OCI-LY7 (cell line): ENCODE results near the gene LILRB1.

ENCODE experiments used
- EZH2phosphoT487 ChIP-seq: fragments of 200-600 bp; sonication (generic); IDR thresholded peaks from 2 replicates; pipeline ENCODE4 v1.6.1; 2018; ENCODE audit warnings: low read depth, borderline replicate concordance, mild to moderate bottlenecking, mixed run types, antibody characterized with exemption, low read length, moderate library complexity, mixed read lengths
- TF ChIP-seq, protein P1 (sequence below): fragments of 200-600 bp; sonication (generic); conservative IDR thresholded peaks from 2 replicates; pipeline ENCODE4 v1.5.1; 2014; ENCODE audit warnings: mild to moderate bottlenecking, antibody characterized with exemption, low read length, moderate library complexity, mixed read lengths

DNA sequence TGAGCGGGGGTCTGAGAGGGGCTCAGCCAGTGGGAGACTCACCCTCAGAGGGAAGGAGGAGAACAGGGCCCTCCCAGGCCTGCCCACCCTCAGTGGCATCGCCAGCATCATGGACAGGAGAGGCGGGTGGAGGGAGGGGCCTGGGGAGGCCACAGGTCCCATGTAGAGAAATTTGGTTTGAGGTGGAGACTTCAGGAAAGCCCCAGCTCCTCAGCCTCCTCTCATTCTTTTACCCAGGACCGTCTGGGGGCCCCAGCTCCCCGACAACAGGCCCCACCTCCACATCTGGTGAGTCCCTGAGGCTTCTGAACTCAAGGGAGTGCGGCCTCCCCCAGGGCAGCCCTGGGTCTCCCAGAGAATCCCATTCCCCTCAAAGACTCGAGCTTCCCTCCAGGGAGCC is 3.1 kb downstream of the LILRB1 start:
- TF ChIP-seq, protein P1, sequence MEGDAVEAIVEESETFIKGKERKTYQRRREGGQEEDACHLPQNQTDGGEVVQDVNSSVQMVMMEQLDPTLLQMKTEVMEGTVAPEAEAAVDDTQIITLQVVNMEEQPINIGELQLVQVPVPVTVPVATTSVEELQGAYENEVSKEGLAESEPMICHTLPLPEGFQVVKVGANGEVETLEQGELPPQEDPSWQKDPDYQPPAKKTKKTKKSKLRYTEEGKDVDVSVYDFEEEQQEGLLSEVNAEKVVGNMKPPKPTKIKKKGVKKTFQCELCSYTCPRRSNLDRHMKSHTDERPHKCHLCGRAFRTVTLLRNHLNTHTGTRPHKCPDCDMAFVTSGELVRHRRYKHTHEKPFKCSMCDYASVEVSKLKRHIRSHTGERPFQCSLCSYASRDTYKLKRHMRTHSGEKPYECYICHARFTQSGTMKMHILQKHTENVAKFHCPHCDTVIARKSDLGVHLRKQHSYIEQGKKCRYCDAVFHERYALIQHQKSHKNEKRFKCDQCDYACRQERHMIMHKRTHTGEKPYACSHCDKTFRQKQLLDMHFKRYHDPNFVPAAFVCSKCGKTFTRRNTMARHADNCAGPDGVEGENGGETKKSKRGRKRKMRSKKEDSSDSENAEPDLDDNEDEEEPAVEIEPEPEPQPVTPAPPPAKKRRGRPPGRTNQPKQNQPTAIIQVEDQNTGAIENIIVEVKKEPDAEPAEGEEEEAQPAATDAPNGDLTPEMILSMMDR, result no peak
- no peak for TF ChIP-seq EZH2phosphoT487
